ENCODE data around the gene SMAD5. TPM values are rescaled to one million over a fixed set of nuclear protein-coding genes. Genes with fewer than 3 reads are reported as not detected.

SMAD5 gene
- total RNA-seq, 1 experiment from 2014 or later, result 93.6 TPM

- DNase-seq (ENCODE audit: low read depth in 1 of 2, low spot score in 2 of 2), result peak in 1 of 2 experiments; percentile 43
- no peak overlapping the region for H3K27ac ChIP-seq
- H3K4me1 ChIP-seq (replicated peaks), result peaks cover 12% of the 10 kb centered on the region; the same call in 1 of the 2 replicates
Observed at GRCh38 chr5:136213919-136214493, 81.4 kb downstream of the SMAD5 start.

GRCh38 chr5:136215812-136216211, 83.2 kb downstream of the SMAD5 start:
- Histone ChIP-seq H3K36me3 (no peaks in the 10 kb centered on the region), H3K27me3 (replicated peaks) (peaks cover 12% of the 10 kb centered on the region), H3K27ac (no peak overlapping the region), H3K4me1 (replicated peaks) (peaks cover 12% of the 10 kb centered on the region; the same call in 1 of the 2 replicates), H3K4me3 (no peak overlapping the region), H3K9me3 (replicated peaks) (no peaks in the 10 kb centered on the region)
- no peak for DNase-seq (ENCODE audit: low read depth in 1 of 2, low spot score in 2 of 2)

More at GRCh38 chr5:136213919-136214493, 81.4 kb downstream of the SMAD5 start:
- no peaks in the 10 kb centered on the region for H3K9me3 ChIP-seq (replicated peaks)
- H3K4me3 ChIP-seq, result no peak overlapping the region
- H3K27me3 ChIP-seq (replicated peaks), result peaks cover 14% of the 10 kb centered on the region
- H3K36me3 ChIP-seq, result no peaks in the 10 kb centered on the region

DNA sequence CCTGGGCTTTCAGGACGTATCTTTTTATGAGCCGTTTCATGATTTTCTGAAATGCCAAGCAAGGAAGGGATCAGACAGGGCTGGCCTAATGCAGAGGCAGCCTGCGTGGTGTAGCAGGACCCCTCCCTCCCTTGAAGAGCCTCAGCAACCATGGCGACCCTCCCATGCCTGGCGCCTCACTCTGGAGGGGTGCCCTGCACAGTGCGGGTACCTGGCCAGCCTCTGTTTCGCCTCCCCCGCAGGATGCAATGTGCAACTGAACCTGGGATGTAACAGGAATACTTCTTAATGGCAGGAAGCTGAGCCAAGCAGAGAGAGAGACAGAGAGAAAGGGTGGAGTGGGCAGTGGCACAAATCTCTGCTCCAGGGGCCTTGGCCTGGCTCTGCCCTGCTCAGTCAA, 83.6 kb downstream of the SMAD5 start:
- Histone ChIP-seq H3K9me3 (replicated peaks) (no peaks in the 10 kb centered on the region), H3K27ac (no peak overlapping the region), H3K4me1 (replicated peaks) (peaks cover 12% of the 10 kb centered on the region; the same call in 1 of the 2 replicates), H3K36me3 (no peaks in the 10 kb centered on the region), H3K4me3 (no peak overlapping the region), H3K27me3 (replicated peaks) (peaks cover 15% of the 10 kb centered on the region)
- DNase-seq (ENCODE audit: low read depth in 1 of 2, low spot score in 2 of 2), result no peak

DNA sequence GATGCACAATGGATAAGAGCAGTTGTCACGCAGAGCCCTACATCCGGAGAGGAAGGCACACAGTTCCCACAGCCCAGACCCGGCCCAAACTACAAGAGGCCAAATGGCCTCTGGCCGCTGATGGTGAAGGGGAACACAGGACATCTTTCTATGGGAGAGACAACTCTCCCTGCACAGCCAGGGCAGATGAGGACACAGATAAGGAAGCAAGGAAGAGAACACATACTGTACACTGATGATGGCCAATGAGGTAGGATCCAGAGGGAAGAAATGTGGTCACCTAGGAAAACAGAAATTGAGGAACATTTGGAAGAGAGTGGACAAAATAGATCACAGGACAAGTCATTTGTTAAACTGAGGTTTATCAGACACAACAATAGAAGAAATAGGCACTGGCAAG, 88.7 kb downstream of the SMAD5 start:
- Histone ChIP-seq H3K4me3 (no peak overlapping the region), H3K36me3 (no peaks in the 10 kb centered on the region), H3K27me3 (replicated peaks) (peaks cover 16% of the 10 kb centered on the region), H3K4me1 (replicated peaks) (no peaks in the 10 kb centered on the region), H3K9me3 (replicated peaks) (no peaks in the 10 kb centered on the region), H3K27ac (no peak overlapping the region)
- no peak for DNase-seq (ENCODE audit: low read depth in 1 of 2, low spot score in 2 of 2)

GRCh38 chr5:136222580-136223235, 90.1 kb downstream of the SMAD5 start:
- Histone ChIP-seq H3K9me3 (replicated peaks) (no peaks in the 10 kb centered on the region), H3K27ac (no peak overlapping the region), H3K36me3 (no peaks in the 10 kb centered on the region), H3K4me1 (replicated peaks) (no peaks in the 10 kb centered on the region), H3K27me3 (replicated peaks) (peaks cover 23% of the 10 kb centered on the region), H3K4me3 (no peak overlapping the region)
- no peak for DNase-seq (ENCODE audit: low read depth in 1 of 2, low spot score in 2 of 2)

DNA sequence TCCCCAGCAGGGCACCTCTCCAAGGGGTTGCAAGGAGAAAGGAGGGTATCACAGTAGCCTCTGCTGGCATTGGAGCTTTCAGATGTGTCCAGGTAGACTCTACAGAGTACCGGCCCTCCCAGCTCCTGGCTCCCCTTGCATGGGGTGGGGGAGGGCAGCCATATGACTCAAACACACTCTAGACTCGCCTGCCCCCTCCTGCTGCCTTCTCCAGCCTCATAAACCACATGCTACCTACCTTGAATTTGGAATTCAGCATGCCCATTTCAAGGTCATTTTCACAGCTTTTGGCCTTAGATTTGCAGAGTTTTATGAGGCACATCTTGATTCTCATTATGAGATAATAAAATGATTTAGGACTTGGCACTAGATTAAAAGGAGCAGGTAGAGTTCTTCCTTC, 93.2 kb downstream of the SMAD5 start:
- H3K9me3 ChIP-seq (replicated peaks), result no peaks in the 10 kb centered on the region
- no peak for DNase-seq (ENCODE audit: low read depth in 1 of 2, low spot score in 2 of 2)
- no peaks in the 10 kb centered on the region for H3K4me1 ChIP-seq (replicated peaks)
- H3K27ac ChIP-seq, result no peak overlapping the region
- H3K27me3 ChIP-seq (replicated peaks), result peaks cover 32% of the 10 kb centered on the region
- H3K4me3 ChIP-seq, result no peak overlapping the region
- no peaks in the 10 kb centered on the region for H3K36me3 ChIP-seq

- Histone ChIP-seq H3K27me3 (replicated peaks) (peaks cover 27% of the 10 kb centered on the region), H3K4me3 (no peak overlapping the region), H3K36me3 (no peaks in the 10 kb centered on the region), H3K9me3 (replicated peaks) (no peaks in the 10 kb centered on the region), H3K4me1 (replicated peaks) (no peaks in the 10 kb centered on the region), H3K27ac (no peak overlapping the region)
- no peak for DNase-seq (ENCODE audit: low read depth in 1 of 2, low spot score in 2 of 2)
Observed at GRCh38 chr5:136226401-136226800, 93.8 kb downstream of the SMAD5 start.

GRCh38 chr5:136228136-136228757, 95.6 kb downstream of the SMAD5 start:
- Histone ChIP-seq H3K4me1 (replicated peaks) (no peaks in the 10 kb centered on the region), H3K27ac (no peak overlapping the region), H3K27me3 (replicated peaks) (peaks cover 27% of the 10 kb centered on the region), H3K9me3 (replicated peaks) (no peaks in the 10 kb centered on the region), H3K4me3 (no peak overlapping the region), H3K36me3 (no peaks in the 10 kb centered on the region)
- DNase-seq (ENCODE audit: low read depth in 1 of 2, low spot score in 2 of 2), result no peak

DNA sequence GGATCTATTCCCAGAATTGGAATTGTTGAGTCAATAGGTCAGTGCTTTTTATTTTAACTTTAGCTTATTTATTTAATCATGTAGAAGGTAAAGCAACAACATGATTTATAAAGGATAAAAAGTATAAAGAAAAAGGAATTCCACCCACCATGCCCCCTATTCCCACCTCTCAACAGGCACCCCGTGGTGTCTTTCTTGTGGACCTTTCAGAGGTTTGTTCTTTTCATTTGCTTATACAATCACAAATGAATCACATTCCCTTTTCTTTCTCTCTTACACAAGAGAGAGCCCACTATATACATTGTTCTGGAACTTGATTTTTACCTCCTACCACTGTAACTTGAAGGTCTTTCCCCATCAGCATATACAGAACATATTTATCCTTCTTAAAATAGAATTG, 97.5 kb downstream of the SMAD5 start:
- DNase-seq (ENCODE audit: low read depth in 1 of 2, low spot score in 2 of 2), result no peak
- H3K4me1 ChIP-seq (replicated peaks), result no peaks in the 10 kb centered on the region
- H3K27ac ChIP-seq, result no peak overlapping the region

DNA sequence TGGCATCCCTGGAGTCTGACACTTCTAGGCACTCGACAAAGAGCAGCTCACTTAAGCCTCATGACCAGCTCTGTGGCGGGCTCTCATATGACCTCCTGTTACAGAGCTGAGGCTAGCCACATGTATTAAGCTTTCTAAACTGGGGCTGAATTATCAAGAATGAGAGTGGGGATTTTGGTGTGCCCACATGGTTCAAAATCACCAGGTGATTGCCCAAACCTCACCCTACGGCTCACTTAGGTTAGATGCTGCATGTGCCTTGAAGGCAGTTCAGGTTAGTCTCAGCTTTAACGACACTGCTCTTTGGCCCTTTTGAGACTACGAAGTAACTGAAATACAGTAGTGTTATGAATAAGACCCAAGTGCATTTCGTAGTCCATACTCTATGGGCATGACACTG, 99.7 kb downstream of the SMAD5 start:
- no peak overlapping the region for H3K27ac ChIP-seq

More for the DNA sequence above, 97.5 kb downstream of the SMAD5 start:
- no peaks in the 10 kb centered on the region for H3K9me3 ChIP-seq (replicated peaks)
- H3K27me3 ChIP-seq (replicated peaks), result peaks cover 23% of the 10 kb centered on the region
- H3K36me3 ChIP-seq, result no peaks in the 10 kb centered on the region
- no peak overlapping the region for H3K4me3 ChIP-seq

More for the DNA sequence above, 99.7 kb downstream of the SMAD5 start:
- H3K4me3 ChIP-seq, result no peak overlapping the region
- H3K27me3 ChIP-seq (replicated peaks), result peaks cover 12% of the 10 kb centered on the region
- no peaks in the 10 kb centered on the region for H3K9me3 ChIP-seq (replicated peaks)
- H3K36me3 ChIP-seq, result no peaks in the 10 kb centered on the region
- H3K4me1 ChIP-seq (replicated peaks), result no peaks in the 10 kb centered on the region
- no peak for DNase-seq (ENCODE audit: low read depth in 1 of 2, low spot score in 2 of 2)

Other genes with a start within 250 kb of the SMAD5 start
- gene IL9, start 237.0 kb upstream of the SMAD5 start, total RNA-seq (2014; rRNA removed; shearing (Covaris generic)), result not detected in 2 replicates
- not detected in 2 replicates for gene LECT2, start 177.9 kb upstream of the SMAD5 start, total RNA-seq (2014; rRNA removed; shearing (Covaris generic))
- 172 and 185 TPM in 2 replicates for gene TGFBI, start 103.9 kb upstream of the SMAD5 start, total RNA-seq (2014; rRNA removed; shearing (Covaris generic))
- not detected in 2 replicates for gene SMIM32, start 60.3 kb downstream of the SMAD5 start, total RNA-seq (2014; rRNA removed; shearing (Covaris generic))
- gene TRPC7, start 232.7 kb downstream of the SMAD5 start, total RNA-seq (2014; rRNA removed; shearing (Covaris generic)), result not detected in 2 replicates

Measured in SJSA1 (cell line).